GM18870 (cell line): ENCODE results near the gene MPST.

Source experiments
- ATAC-seq: cut with Tn5 transposase; IDR thresholded peaks from one replicate; pipeline ENCODE4 v1.9.1; 2021; ENCODE audit warnings: moderate library complexity; ENCODE audit not compliant: unreplicated experiment

Gene MPST

GRCh38 chr22:37000676-37001534 lies 18.6 kb upstream of the MPST start:
- no peak for ATAC-seq

DNA sequence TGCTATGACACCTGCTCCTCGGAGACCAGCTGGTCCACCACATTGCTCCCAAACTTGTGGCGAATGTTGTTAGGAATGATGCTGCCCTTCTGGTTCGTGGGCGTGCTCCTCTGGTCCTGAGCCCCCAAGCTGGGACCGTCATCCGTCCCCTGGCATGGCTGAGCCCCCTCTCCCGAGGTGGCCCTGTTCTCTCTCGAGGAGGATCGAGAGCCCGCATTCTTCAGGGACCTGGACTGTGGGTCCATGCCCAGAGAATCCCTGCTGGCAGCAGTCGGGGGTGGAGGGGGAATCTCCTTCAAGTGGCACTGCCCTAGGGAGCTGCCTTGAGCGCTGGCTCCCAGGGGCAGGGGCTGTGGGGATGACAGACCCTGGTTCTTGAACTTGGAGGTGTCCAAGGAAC lies 17.7 kb upstream of the MPST start:
- no peak for ATAC-seq

GRCh38 chr22:37002633-37003032 lies 16.9 kb upstream of the MPST start:
- no peak for ATAC-seq

DNA sequence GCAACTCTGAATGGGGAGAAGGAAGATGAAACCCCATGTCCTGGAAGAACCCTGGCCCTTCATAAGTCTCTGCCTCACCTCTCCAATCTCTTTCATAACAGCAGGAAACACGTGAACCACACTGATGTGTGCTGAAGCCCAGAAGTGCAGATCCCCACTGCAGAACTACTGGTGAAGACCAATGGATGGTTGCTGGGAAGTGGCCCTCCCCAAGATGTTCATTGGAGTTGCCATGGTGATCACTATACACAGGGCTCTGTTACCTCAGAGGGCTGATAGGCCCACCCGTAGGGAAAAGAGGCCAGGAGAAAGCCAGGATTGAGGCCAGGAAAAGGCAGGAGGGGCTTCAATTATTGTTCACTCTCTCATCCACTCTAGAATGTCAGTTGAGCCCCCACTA lies 11.9 kb upstream of the MPST start:
- ATAC-seq: no peak

DNA sequence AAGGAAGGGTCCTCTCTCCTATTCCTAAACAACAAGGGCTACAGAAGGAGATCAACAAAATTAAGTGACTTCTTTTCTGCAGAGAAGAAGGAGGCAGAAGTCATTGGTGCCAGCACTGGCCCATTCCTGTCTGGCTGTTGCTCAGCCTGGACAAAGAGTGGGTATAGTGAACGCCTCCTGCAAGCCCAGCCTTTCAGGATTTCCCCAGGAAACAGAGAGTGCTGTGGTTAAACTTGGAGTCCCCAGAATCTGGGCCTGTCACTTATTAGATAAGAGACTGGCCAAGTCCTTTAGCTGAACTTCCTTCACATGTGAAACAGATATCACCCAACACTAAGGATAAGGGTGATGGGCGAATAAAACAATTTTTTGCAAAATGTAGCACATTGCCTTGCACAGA lies 11.2 kb upstream of the MPST start:
- no peak for ATAC-seq

DNA sequence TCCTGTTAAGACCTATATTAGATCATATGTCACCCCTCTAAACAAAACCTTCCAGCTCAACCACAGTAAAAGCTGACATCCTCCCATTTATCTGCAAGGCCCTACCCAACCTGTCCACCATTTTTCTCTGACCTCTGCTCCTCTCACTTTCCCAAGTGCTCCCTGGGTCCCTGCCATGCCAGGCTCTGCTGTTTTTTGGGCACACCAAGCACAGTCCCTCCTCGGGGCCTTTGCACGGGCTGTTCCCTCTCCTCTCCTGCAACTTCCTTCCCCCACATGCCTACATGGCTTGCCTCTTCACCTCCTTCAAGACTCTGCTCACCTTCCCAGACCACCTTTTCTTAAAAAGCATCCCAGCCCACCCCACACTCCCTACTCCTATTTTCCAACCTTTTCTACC lies 10.1 kb upstream of the MPST start:
- no peak for ATAC-seq

DNA sequence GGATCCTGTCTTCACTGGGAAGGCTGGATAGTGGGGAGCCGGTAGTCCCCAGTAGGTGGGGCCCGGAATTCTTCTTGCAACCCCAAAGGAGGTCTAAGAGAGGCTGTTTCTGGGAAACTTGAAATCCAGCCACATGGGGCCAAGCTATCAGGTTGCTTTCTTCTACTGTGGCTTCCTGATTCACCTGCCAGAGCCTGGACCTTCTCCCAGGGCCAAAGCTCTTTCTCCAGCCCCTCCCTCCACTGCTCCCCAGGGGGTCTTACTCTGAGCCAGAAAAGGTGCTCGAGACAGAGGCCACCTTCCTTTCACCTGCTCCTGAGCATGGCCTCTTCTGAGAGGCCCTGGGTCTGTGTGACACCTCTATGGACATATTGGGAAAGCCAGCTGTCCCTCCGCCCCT lies 9.4 kb upstream of the MPST start:
- ATAC-seq: no peak

- ATAC-seq: no peak
These were observed 8.6 kb upstream of the MPST start for GRCh38 chr22:37010976-37011375.

DNA sequence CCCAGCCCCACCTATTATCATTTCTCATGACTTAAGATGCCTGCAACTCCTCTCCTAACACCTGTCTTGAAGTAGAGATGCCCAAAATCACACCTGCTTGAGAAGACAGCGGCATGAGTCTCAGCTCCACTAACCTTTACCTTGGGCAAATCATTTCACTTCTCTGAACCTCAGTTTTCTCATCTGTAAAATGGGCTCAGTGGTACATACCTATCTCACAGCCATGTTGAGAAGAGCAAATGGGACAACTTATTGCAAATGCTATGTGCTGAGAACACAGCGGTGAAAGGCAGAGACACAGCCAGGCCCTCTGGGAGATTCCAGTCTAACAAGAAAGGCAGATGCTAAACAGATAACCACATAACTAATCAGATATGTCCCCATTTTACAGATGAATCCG lies 8.1 kb upstream of the MPST start:
- no peak for ATAC-seq

GRCh38 chr22:37012262-37012904 lies 7.2 kb upstream of the MPST start:
- no peak for ATAC-seq

DNA sequence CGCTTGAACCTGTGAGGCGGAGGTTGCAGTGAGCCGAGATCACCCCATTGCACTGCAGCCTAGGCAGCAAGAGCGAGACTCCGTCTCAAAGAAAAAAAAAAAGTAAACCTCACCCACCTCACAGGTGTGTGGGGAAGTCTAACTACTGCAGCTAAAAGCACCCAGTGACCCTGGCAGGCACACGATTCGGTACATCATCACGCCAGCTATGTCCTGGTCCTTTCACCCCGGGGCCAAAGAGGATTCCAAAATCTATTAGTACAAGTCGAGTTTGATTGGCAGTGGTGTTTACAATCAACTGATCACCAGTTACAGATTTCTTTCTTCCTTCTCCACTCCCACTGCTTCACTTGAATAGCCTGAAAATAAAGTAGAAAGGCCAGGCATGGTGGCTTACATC lies 6.6 kb upstream of the MPST start:
- ATAC-seq: no peak

GRCh38 chr22:37014415-37014806 lies 5.1 kb upstream of the MPST start:
- no peak for ATAC-seq

GRCh38 chr22:37014835-37015586 lies 4.5 kb upstream of the MPST start:
- ATAC-seq: no peak

- ATAC-seq: no peak
These were observed 4.0 kb upstream of the MPST start for GRCh38 chr22:37015587-37015878.

- no peak for ATAC-seq
These were observed 3.2 kb upstream of the MPST start for GRCh38 chr22:37016134-37016910.

- no peak for ATAC-seq
These were observed 2.2 kb upstream of the MPST start for GRCh38 chr22:37017356-37017755.

DNA sequence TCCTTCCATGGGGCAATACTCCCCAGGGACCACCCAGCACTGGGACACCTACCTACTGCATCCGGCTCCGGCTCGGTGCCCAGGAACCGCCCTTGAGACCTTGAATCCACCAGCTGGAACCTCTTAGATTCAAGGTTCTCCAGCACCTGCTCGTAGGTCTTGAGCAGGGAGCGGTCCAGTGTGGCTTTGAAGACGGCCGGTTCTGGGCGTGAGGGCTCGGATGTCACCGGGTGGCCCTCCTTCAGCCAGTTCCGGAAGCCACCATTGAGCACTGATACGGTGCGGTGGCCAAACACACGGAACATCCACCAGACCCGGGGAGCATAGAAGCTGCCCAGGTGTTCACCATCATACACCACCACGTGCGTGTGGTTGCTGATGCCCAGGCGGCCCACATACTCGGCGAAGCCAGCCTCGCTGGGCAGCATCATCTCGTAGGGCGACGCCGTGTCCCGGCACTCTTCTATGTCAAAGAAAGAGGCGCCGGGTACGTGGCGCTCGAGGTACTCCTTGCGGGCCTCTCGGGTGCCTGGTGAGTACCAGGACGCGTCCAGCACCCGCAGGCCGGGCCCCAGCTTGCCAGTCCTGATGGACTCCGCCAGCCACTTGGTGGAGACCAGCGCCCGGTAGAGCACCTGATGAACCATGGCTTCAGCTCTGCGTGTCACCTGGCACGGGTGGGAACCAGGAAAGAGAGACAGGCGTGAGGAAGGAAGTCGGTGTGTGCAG lies 1.3 kb upstream of the MPST start:
- ATAC-seq: no peak

- ATAC-seq: no peak
These were observed 680 bp upstream of the MPST start for GRCh38 chr22:37018815-37019308.

DNA sequence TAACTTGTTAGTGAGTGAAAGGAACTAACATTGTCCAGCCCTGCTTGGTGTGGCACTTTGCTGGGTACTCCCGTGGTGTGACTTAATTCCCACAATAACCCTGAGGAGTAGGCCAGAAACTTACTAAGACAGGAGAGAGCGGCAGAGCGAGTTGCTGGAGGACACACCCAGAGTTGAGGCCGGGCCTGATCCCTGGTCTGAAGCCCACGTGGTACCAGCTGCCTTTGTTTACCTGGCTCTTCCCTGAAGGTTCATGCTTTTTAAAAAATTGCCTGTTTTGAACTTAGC lies 594 bp downstream of the MPST start:
- ATAC-seq: no peak

- no peak for ATAC-seq
These were observed 1.5 kb downstream of the MPST start for GRCh38 chr22:37021041-37021440.
